HL-60 (cell line): ENCODE results near the gene FAM83D.

Source experiments
- CTCF ChIP-seq: IDR thresholded peaks from one replicate; pipeline ENCODE4 v1.5.1; 2011; ENCODE audit warnings: low read length, control low read depth, inconsistent platforms; ENCODE audit not compliant: insufficient read depth
- GABPA ChIP-seq: IDR thresholded peaks from 2 replicates; pipeline ENCODE4 v1.6.1; 2012; ENCODE audit warnings: low read depth
- REST ChIP-seq: IDR thresholded peaks from 2 replicates; pipeline ENCODE4 v1.6.1; 2012; ENCODE audit warnings: low read depth; ENCODE audit not compliant: insufficient replicate concordance

- TF ChIP-seq CTCF, result no peak
- TF ChIP-seq REST, result no peak
- no peak for TF ChIP-seq GABPA
Measured at GRCh38 chr20:38935285-38935684, 9.1 kb downstream of the FAM83D start.
